CD4-positive, alpha-beta T cell (primary cell): Measurements from ENCODE around the gene RNF126. TPM values are rescaled to one million over a fixed set of nuclear protein-coding genes. Genes with fewer than 3 reads are reported as not detected.

Experiments
- ATAC-seq: fragments of 200-7000 bp; cut with Tn5 transposase; one replicate; pipeline ENCODE4 v1.10.0; 2022; ENCODE audit warnings: mild to moderate bottlenecking; ENCODE audit not compliant: poor library complexity
- CTCF ChIA-PET: fragments of 350-600 bp; sonication (Branson Sonifier 250); formaldehyde crosslinking; loops from one replicate; lab custom pipeline; 2021; ENCODE audit warnings: antibody characterized with exemption, inconsistent platforms; lab: Charles Lee
- POLR2A ChIA-PET: fragments of 350-600 bp; sonication (Branson Sonifier 250); formaldehyde crosslinking; loops from one replicate; lab custom pipeline; 2021; ENCODE audit warnings: antibody characterized with exemption, inconsistent platforms; lab: Charles Lee
- DNase-seq, 14 experiments: peaks; one replicate each; pipeline ENCODE4 v3.0.0-alpha.2; 2013 to 2020; ENCODE audit warnings: mixed read lengths in 2 of 14
- H3K27ac ChIP-seq, 2 donors: one replicate each; pipeline versions ENCODE4 v1.5.1 to v1.7.0; 2013; ENCODE audit warnings: low read length in 2 of 2, low read depth in 1 of 2, mild to moderate bottlenecking in 1 of 2
- H3K27me3 ChIP-seq, 2 experiments: 1 replicate in 1 of 2; 2 replicates in 1 of 2; pipeline versions ENCODE4 v1.6.1 to v1.7.0; 2013; ENCODE audit warnings: low read length in 2 of 2, control low read depth in 1 of 2, mild to moderate bottlenecking in 1 of 2, moderate library complexity in 1 of 2; ENCODE audit not compliant: insufficient read depth in 2 of 2, control insufficient read depth in 1 of 2
- H3K36me3 ChIP-seq: one replicate; pipeline ENCODE4 v1.6.1; 2013; ENCODE audit warnings: low read length, control low read depth; ENCODE audit not compliant: insufficient read depth
- H3K4me1 ChIP-seq: one replicate; pipeline ENCODE4 v1.6.1; 2013; ENCODE audit warnings: low read length, control low read depth; ENCODE audit not compliant: insufficient read depth
- H3K4me3 ChIP-seq: one replicate; pipeline ENCODE4 v1.5.1; 2013; ENCODE audit warnings: mild to moderate bottlenecking, low read length, moderate library complexity
- H3K9me3 ChIP-seq, 2 experiments: 1 replicate in 1 of 2; 2 replicates in 1 of 2; pipeline versions ENCODE4 v1.6.1 to v1.7.0; 2013; ENCODE audit warnings: low read length in 2 of 2, mild to moderate bottlenecking in 2 of 2, control low read depth in 1 of 2, moderate library complexity in 1 of 2; ENCODE audit not compliant: control insufficient read depth in 1 of 2, insufficient read depth in 1 of 2
- H3K27ac Mint-ChIP-seq: one replicate; pipeline ENCODE4 v1.8.0; 2020; ENCODE audit warnings: mixed read lengths
- H3K27me3 Mint-ChIP-seq: one replicate; pipeline ENCODE4 v1.8.0; 2021; ENCODE audit warnings: mixed read lengths
- H3K36me3 Mint-ChIP-seq: one replicate; pipeline ENCODE4 v1.8.0; 2021; ENCODE audit warnings: low read depth, mixed read lengths
- H3K4me1 Mint-ChIP-seq: one replicate; pipeline ENCODE4 v1.8.0; 2021; ENCODE audit warnings: low read depth, mixed read lengths
- H3K4me3 Mint-ChIP-seq: one replicate; pipeline ENCODE4 v1.8.0; 2020; ENCODE audit warnings: mild to moderate bottlenecking, mixed read lengths
- H3K9me3 Mint-ChIP-seq: one replicate; pipeline ENCODE4 v1.8.0; 2020; ENCODE audit warnings: mixed read lengths
- intact Hi-C, 2 experiments: fragments of 100-400 bp; cut with DNase I in 1 of 2; cut with micrococcal nuclease in 1 of 2; formaldehyde crosslinking; loops; one replicate each; pipeline versions ENCODE4 v1.15.1 to v1.9.0; 2023 to 2025; cut with DNase I, micrococcal nuclease
- polyA plus RNA-seq, 2 donors: library from polyadenylated mRNA; unstranded; fragments of 120-200 nt; gene quantifications; one replicate each; pipeline ENCODE4 v1.2.1, GENCODE V29; 2013
- total RNA-seq, 174 experiments: library from RNA in 2 of 174; stranded (reverse) in 2 of 174; gene quantifications; one replicate each; pipeline ENCODE4 v1.2.3 and lab custom pipeline; 2021 to 2026
- TF ChIP-seq, protein P1 (sequence below): fragments of 200-600 bp; IDR thresholded peaks from one replicate; pipeline ENCODE4 v1.8.0; 2022; ENCODE audit warnings: antibody characterized with exemption, mild to moderate bottlenecking

The RNF126 gene
- total RNA-seq (100 to 1,000 TPM; 112 to 119 TPM), total RNA-seq (lab: John Stamatoyannopoulos, UW) (39.0 to 156 (median 80.9) reads per million in 172 experiments)
- polyA plus RNA-seq (2013, experiment 1 of 2) = 72.7 TPM
- 76.7 TPM for polyA plus RNA-seq (2013, experiment 2 of 2)

GRCh38 chr19:662962-663681 is at the start of gene RNF126:
Gene RNF126, minus strand, starts transcription at chr19:663214. Its CDS starts 93 bp downstream, at chr19:663121.
- peak; percentile 33 for ATAC-seq
- TF ChIP-seq, protein P1, sequence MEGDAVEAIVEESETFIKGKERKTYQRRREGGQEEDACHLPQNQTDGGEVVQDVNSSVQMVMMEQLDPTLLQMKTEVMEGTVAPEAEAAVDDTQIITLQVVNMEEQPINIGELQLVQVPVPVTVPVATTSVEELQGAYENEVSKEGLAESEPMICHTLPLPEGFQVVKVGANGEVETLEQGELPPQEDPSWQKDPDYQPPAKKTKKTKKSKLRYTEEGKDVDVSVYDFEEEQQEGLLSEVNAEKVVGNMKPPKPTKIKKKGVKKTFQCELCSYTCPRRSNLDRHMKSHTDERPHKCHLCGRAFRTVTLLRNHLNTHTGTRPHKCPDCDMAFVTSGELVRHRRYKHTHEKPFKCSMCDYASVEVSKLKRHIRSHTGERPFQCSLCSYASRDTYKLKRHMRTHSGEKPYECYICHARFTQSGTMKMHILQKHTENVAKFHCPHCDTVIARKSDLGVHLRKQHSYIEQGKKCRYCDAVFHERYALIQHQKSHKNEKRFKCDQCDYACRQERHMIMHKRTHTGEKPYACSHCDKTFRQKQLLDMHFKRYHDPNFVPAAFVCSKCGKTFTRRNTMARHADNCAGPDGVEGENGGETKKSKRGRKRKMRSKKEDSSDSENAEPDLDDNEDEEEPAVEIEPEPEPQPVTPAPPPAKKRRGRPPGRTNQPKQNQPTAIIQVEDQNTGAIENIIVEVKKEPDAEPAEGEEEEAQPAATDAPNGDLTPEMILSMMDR = no peak
- H3K4me1 Mint-ChIP-seq = peaks cover 40% of the 10 kb centered on the region

GRCh38 chr19:711254-711653 is 48.2 kb upstream of the RNF126 start:
- DNase-seq = no peak
- intact Hi-C loops = no loop called here
- Mint-ChIP-seq H3K36me3 (no peaks in the 10 kb centered on the region), H3K4me1 (no peaks in the 10 kb centered on the region), H3K4me3 (no peak overlapping the region), H3K27me3 (peaks cover 40% of the 10 kb centered on the region), H3K9me3 (no peaks in the 10 kb centered on the region), H3K27ac (no peak overlapping the region)
- Histone ChIP-seq H3K4me1 (peaks cover 2% of the 10 kb centered on the region), H3K4me3 (no peak overlapping the region), H3K27me3 (peaks cover 25 to 28% of the 10 kb centered on the region in 2 experiments), H3K27ac (no peak overlapping the region), H3K36me3 (no peaks in the 10 kb centered on the region), H3K9me3 (peaks cover 0 to 28% of the 10 kb centered on the region in 2 experiments)
- CTCF ChIA-PET = no interaction called here
- TF ChIP-seq, protein P1 = no peak
- POLR2A ChIA-PET = no interaction called here
- no peak for ATAC-seq

More at GRCh38 chr19:662962-663681, at the start of gene RNF126:
- peak; percentile 84 to 98 (median 95) for DNase-seq
- H3K27me3 Mint-ChIP-seq = no peaks in the 10 kb centered on the region
- Histone ChIP-seq H3K4me3 (peak within 1 kb of the TSS; percentile 97), H3K9me3 (no peaks in the 10 kb centered on the region), H3K27me3 (no peaks in the 10 kb centered on the region), H3K27ac (peak within 1 kb of the TSS; percentile 92 to 97), H3K36me3 (peaks cover 13% of the 10 kb centered on the region), H3K4me1 (peaks cover 59% of the 10 kb centered on the region)
- ChIA-PET CTCF (interaction anchor here (1.5 to 1.8 kb wide), 4 partner anchors 17 to 152 kb away, joined by 4 to 14 read pairs (median 6); no protein-coding TSS in a partner anchor), POLR2A (interaction anchor here (0.7 to 1.6 kb wide), 13 partner anchors 16 to 606 kb away, joined by 3 to 45 read pairs (median 5); partner anchors contain the start of genes CDC34, CIRBP, MED16 and POLRMT)
- intact Hi-C loops = loop anchor here (1.0 to 5.0 kb wide), 9 partner anchors 17 to 157 kb away; partner anchors contain the start of genes BSG (in 2 of the 2), PTBP1 (in 2 of the 2), CDC34 (in 1 of the 2) and HCN2 (in 1 of the 2)
- peak within 1 kb of the TSS; percentile 97 for H3K4me3 Mint-ChIP-seq
- no peaks in the 10 kb centered on the region for H3K9me3 Mint-ChIP-seq
- H3K27ac Mint-ChIP-seq = peak within 1 kb of the TSS; percentile 97
- peaks cover 31% of the 10 kb centered on the region for H3K36me3 Mint-ChIP-seq

DNA sequence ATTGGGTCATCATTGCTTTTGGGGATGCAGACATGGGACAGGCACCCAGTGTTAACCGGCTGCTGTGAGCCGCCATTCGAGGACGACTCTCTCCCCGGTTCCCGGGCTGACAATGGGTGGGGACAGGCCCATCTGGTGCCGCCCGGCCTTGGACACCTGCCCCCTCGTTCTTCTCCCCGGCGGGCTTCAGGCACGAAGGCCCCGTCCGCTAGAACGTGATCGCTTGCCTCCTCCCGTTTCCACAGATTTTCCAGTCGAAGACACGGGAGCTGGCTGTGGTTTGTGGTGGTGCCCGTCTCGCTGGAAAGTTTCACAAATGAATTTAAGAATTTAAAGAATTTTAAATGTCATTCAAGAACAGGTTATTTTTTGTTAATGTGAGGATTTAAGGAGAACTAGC is 47.8 kb upstream of the RNF126 start:
- TF ChIP-seq, protein P1 = no peak

More for the DNA sequence above, 47.8 kb upstream of the RNF126 start:
- Mint-ChIP-seq H3K36me3 (no peaks in the 10 kb centered on the region), H3K9me3 (no peaks in the 10 kb centered on the region), H3K4me3 (no peak overlapping the region), H3K4me1 (no peaks in the 10 kb centered on the region), H3K27me3 (peaks cover 37% of the 10 kb centered on the region), H3K27ac (no peak overlapping the region)
- Histone ChIP-seq H3K9me3 (peaks cover 0 to 23% of the 10 kb centered on the region in 2 experiments), H3K27ac (no peak overlapping the region), H3K36me3 (no peaks in the 10 kb centered on the region), H3K4me3 (no peak overlapping the region), H3K27me3 (peaks cover 25 to 29% of the 10 kb centered on the region in 2 experiments), H3K4me1 (peaks cover 2% of the 10 kb centered on the region)
- no peak for ATAC-seq
- DNase-seq = no peak
- intact Hi-C loops = no loop called here
- CTCF ChIA-PET = no interaction called here
- POLR2A ChIA-PET = no interaction called here
